Midbrain (tissue), 1 donor: Measurements from ENCODE around the gene NEURL1.

Source experiments
- DNase-seq: peaks from one replicate; lab custom pipeline; 2025; lab: John Stamatoyannopoulos, UW

NEURL1 gene

GRCh38 chr10:103546401-103546800, 52.9 kb downstream of the NEURL1 start:
- DNase-seq: no peak

- DNase-seq: no peak
Measured at GRCh38 chr10:103547391-103547946, 54.0 kb downstream of the NEURL1 start.

GRCh38 chr10:103548006-103548405, 54.5 kb downstream of the NEURL1 start:
- no peak for DNase-seq

- DNase-seq: no peak
Measured at GRCh38 chr10:103548581-103549348, 55.3 kb downstream of the NEURL1 start.

GRCh38 chr10:103549349-103549685, 55.8 kb downstream of the NEURL1 start:
- no peak for DNase-seq

- DNase-seq: no peak
Measured at GRCh38 chr10:103550229-103550628, 56.7 kb downstream of the NEURL1 start.

GRCh38 chr10:103551619-103552602, 58.4 kb downstream of the NEURL1 start:
- DNase-seq: no peak

- DNase-seq: no peak
Measured at GRCh38 chr10:103552856-103553742, 59.6 kb downstream of the NEURL1 start.

GRCh38 chr10:103553743-103554487, 60.4 kb downstream of the NEURL1 start:
- DNase-seq: no peak

GRCh38 chr10:103554488-103555324, 61.2 kb downstream of the NEURL1 start:
- DNase-seq: peak; percentile 29

GRCh38 chr10:103555325-103555649, 61.8 kb downstream of the NEURL1 start:
- DNase-seq: no peak

- DNase-seq: no peak
Measured at GRCh38 chr10:103555712-103556111, 62.2 kb downstream of the NEURL1 start.

GRCh38 chr10:103556383-103557007, 63.0 kb downstream of the NEURL1 start:
- no peak for DNase-seq

- no peak for DNase-seq
Measured at GRCh38 chr10:103557455-103557854, 64.0 kb downstream of the NEURL1 start.

- no peak for DNase-seq
Measured at GRCh38 chr10:103558911-103559310, 65.4 kb downstream of the NEURL1 start.

- DNase-seq: no peak
Measured at GRCh38 chr10:103559776-103560175, 66.3 kb downstream of the NEURL1 start.

GRCh38 chr10:103560886-103561285, 67.4 kb downstream of the NEURL1 start:
- DNase-seq: no peak

- DNase-seq: no peak
Measured at GRCh38 chr10:103562383-103562782, 68.9 kb downstream of the NEURL1 start.

GRCh38 chr10:103563231-103564115, 70.0 kb downstream of the NEURL1 start:
- no peak for DNase-seq
